SU-DHL-6 (cell line): ENCODE measurements around the gene PLXDC2.

ENCODE experiments used
- H2AFZ ChIP-seq: fragments of 200-600 bp; sonication (generic); 2 replicates; pipeline ENCODE4 v1.6.1; 2014; ENCODE audit warnings: low read depth, mild to moderate bottlenecking, moderate library complexity, mixed read lengths, antibody characterized with exemption, low read length; ENCODE audit not compliant: severe bottlenecking
- H3F3A ChIP-seq: fragments of 200-600 bp; shearing (Covaris generic); 2 replicates; pipeline ENCODE4 v1.6.0; 2016; ENCODE audit warnings: antibody characterized with exemption, mild to moderate bottlenecking; ENCODE audit not compliant: insufficient read depth
- H3K27ac ChIP-seq: fragments of 200-600 bp; sonication (generic); 2 replicates; pipeline ENCODE4 v1.5.1; 2016; ENCODE audit warnings: low read depth, mild to moderate bottlenecking, low read length, moderate library complexity, mixed read lengths
- H3K27me3 ChIP-seq: fragments of 200-600 bp; sonication (generic), shearing (Covaris generic); 2 replicates; pipeline ENCODE4 v1.6.0; 2014; ENCODE audit warnings: mild to moderate bottlenecking, low read length
- H3K36me3 ChIP-seq: fragments of 200-600 bp; sonication (generic); 2 replicates; pipeline ENCODE4 v1.6.1; 2014; ENCODE audit warnings: mild to moderate bottlenecking, low read length, mixed read lengths
- H3K4me2 ChIP-seq: fragments of 300-600, 200-600 bp; shearing (Covaris generic), sonication (generic); 2 replicates; pipeline ENCODE4 v1.6.0; 2014; ENCODE audit warnings: low read length, low read depth, mild to moderate bottlenecking; ENCODE audit not compliant: poor library complexity, severe bottlenecking
- H3K4me3 ChIP-seq: fragments of 200-600 bp; sonication (generic); 2 replicates; pipeline ENCODE4 v1.5.1; 2014; ENCODE audit warnings: antibody characterized with exemption, low read length, mild to moderate bottlenecking, mixed read lengths; ENCODE audit not compliant: insufficient read depth, poor library complexity, severe bottlenecking
- H3K79me2 ChIP-seq: fragments of 200-600 bp; sonication (generic); 2 replicates; pipeline ENCODE4 v1.6.1; 2014; ENCODE audit warnings: mild to moderate bottlenecking, low read length, moderate library complexity; ENCODE audit not compliant: insufficient read depth
- H3K9ac ChIP-seq: fragments of 200-600 bp; sonication (generic); 2 replicates; pipeline ENCODE4 v1.7.0; 2014; ENCODE audit warnings: mild to moderate bottlenecking, low read length
- H3K9me2 ChIP-seq: fragments of 200-600 bp; sonication (generic); replicated peaks from 2 replicates; pipeline ENCODE4 v1.6.1; 2014; ENCODE audit warnings: low read length; ENCODE audit not compliant: insufficient read depth
- H3K9me3 ChIP-seq: fragments of 200-600 bp; sonication (generic); 2 replicates; pipeline ENCODE4 v1.6.1; 2014; ENCODE audit warnings: low read length, mixed read lengths; ENCODE audit not compliant: insufficient read depth
- H4K20me1 ChIP-seq: fragments of 200-600 bp; sonication (generic); 2 replicates; pipeline ENCODE4 v1.6.1; 2014; ENCODE audit warnings: low read depth, mild to moderate bottlenecking, antibody characterized with exemption, low read length, moderate library complexity, mixed read lengths
- CTCF ChIP-seq: fragments of 200-600 bp; sonication (generic); IDR thresholded peaks from one replicate; pipeline ENCODE4 v1.5.1; 2017; ENCODE audit warnings: antibody characterized with exemption, mild to moderate bottlenecking, low read length, moderate library complexity; ENCODE audit not compliant: insufficient read depth, poor library complexity, severe bottlenecking
- EZH2phosphoT487 ChIP-seq: fragments of 200-600 bp; sonication (generic), shearing (Covaris generic); conservative IDR thresholded peaks from 2 replicates; pipeline ENCODE4 v1.6.1; 2018; ENCODE audit warnings: mild to moderate bottlenecking, antibody characterized with exemption, low read length, moderate library complexity, mixed read lengths

The PLXDC2 gene

DNA sequence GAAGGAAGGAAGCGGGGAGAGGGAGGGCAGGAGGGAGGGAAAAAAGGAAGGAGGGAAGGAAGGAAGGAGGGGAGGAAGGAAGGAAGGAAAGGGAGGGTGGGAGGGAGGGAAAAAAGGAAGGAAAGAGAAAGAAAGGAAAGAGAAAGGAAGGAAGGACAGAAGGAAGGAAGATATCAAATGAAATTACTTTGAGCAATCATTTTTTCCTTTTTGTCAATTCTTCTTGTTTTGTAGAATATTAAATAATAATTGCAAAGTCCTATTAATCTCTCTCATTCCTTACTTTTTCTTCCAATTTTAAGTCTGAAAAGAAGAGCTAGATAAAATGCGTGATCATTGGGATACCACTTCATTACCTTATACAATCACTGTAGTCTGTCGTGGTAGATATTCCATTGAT lies 117.5 kb downstream of the PLXDC2 start:
- Histone ChIP-seq H3K9ac (no peak overlapping the region), H3F3A (no peaks in the 10 kb centered on the region), H2AFZ (no peak overlapping the region), H3K4me3 (no peak overlapping the region), H3K27ac (no peak overlapping the region), H3K27me3 (no peaks in the 10 kb centered on the region), H4K20me1 (no peaks in the 10 kb centered on the region), H3K79me2 (no peaks in the 10 kb centered on the region), H3K4me2 (no peak overlapping the region), H3K36me3 (no peaks in the 10 kb centered on the region), H3K9me2 (no peaks in the 10 kb centered on the region), H3K9me3 (no peaks in the 10 kb centered on the region)
- TF ChIP-seq EZH2phosphoT487 (no peak), CTCF (no peak)

DNA sequence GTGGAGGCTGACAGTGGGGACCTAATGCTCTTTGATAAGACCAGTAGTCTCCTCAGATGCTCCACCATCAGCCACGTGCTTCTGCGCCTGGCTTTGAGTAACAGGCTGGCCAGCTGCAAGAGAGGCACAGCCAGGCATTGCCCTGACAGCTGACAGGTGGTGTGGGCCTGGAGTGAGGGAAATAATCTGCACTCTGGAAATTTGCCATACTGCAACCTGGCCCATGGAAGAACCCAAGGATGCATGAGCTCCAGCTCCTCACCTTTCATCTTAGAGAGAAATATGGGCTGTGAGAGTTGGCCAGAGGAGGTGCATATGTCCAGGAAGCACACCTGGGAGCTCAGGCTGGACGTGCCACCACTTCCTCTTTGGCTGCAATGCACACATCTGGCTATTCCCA lies 118.9 kb downstream of the PLXDC2 start:
- no peak overlapping the region for H3K4me3 ChIP-seq
- H3K36me3 ChIP-seq: no peaks in the 10 kb centered on the region
- H3K27ac ChIP-seq: no peak overlapping the region
- no peak overlapping the region for H3K4me2 ChIP-seq
- no peaks in the 10 kb centered on the region for H3K9me2 ChIP-seq
- no peaks in the 10 kb centered on the region for H4K20me1 ChIP-seq
- no peaks in the 10 kb centered on the region for H3K9me3 ChIP-seq
- no peak for TF ChIP-seq CTCF
- no peak for TF ChIP-seq EZH2phosphoT487
- no peak overlapping the region for H3K9ac ChIP-seq
- H3K27me3 ChIP-seq: no peaks in the 10 kb centered on the region
- no peaks in the 10 kb centered on the region for H3F3A ChIP-seq
- no peaks in the 10 kb centered on the region for H3K79me2 ChIP-seq
- H2AFZ ChIP-seq: no peak overlapping the region

GRCh38 chr10:19936289-19936688 lies 120.1 kb downstream of the PLXDC2 start:
- no peak overlapping the region for H3K4me2 ChIP-seq
- H3K27me3 ChIP-seq: no peaks in the 10 kb centered on the region
- no peak overlapping the region for H3K27ac ChIP-seq
- no peaks in the 10 kb centered on the region for H3K9me3 ChIP-seq
- no peaks in the 10 kb centered on the region for H3K36me3 ChIP-seq
- TF ChIP-seq EZH2phosphoT487 (no peak), CTCF (no peak)
- H2AFZ ChIP-seq: no peak overlapping the region
- H3K9ac ChIP-seq: no peak overlapping the region
- H4K20me1 ChIP-seq: no peaks in the 10 kb centered on the region
- no peaks in the 10 kb centered on the region for H3F3A ChIP-seq
- no peaks in the 10 kb centered on the region for H3K9me2 ChIP-seq
- H3K4me3 ChIP-seq: no peak overlapping the region
- H3K79me2 ChIP-seq: no peaks in the 10 kb centered on the region

DNA sequence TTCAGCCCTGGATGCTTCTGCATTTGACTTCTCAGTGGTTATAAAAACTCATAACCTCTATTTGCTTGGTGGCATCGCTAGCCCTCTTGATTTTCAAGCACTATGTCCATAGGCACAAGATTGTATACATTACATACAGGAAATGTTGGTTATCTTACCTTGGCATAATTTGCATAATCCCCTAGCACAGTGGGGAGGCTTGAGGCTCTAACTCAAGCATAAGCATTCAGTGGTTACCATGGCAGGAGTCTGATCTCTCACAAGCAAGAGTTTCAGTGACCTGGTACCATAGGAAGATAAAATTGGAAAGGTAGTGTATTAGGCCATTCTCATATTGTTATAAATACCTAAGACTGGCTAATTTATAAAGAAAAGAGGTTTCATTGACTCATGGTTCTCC lies 121.8 kb downstream of the PLXDC2 start:
- H3K27ac ChIP-seq: no peak overlapping the region
- H3K27me3 ChIP-seq: no peaks in the 10 kb centered on the region
- H3K9me3 ChIP-seq: no peaks in the 10 kb centered on the region
- no peaks in the 10 kb centered on the region for H3K36me3 ChIP-seq
- no peaks in the 10 kb centered on the region for H3K9me2 ChIP-seq
- no peaks in the 10 kb centered on the region for H3F3A ChIP-seq
- no peaks in the 10 kb centered on the region for H4K20me1 ChIP-seq
- H3K79me2 ChIP-seq: no peaks in the 10 kb centered on the region
- TF ChIP-seq EZH2phosphoT487: no peak
- no peak for TF ChIP-seq CTCF
- H3K9ac ChIP-seq: no peak overlapping the region
- H3K4me3 ChIP-seq: no peak overlapping the region
- no peak overlapping the region for H3K4me2 ChIP-seq
- no peak overlapping the region for H2AFZ ChIP-seq
